ENCODE measurements around the gene EIF3D.

EIF3D gene

GRCh38 chr22:36464715-36465231 lies 64.2 kb downstream of the EIF3D start:
- DNase-seq, result no peak

GRCh38 chr22:36463783-36464184 lies 65.2 kb downstream of the EIF3D start:
- no peak for DNase-seq

- no peak for DNase-seq
Measured at GRCh38 chr22:36461665-36462649, 67.0 kb downstream of the EIF3D start.
